SK-N-SH (cell line): ENCODE results near the gene DHRS13. TPM values are rescaled to one million over a fixed set of nuclear protein-coding genes. Genes with fewer than 3 reads are reported as not detected.

ENCODE experiments used
- CTCF ChIA-PET: fragments of 300-600, 350-600 bp; formaldehyde crosslinking; extraction: SDS; loops from one replicate; lab custom pipeline; 2021; lab: Yijun Ruan, JAX
- POLR2A ChIA-PET: fragments of 350-600 bp; sonication (Branson Sonifier 250); formaldehyde crosslinking; extraction: SDS; loops from one replicate; lab custom pipeline; 2020; ENCODE audit warnings: antibody characterized with exemption, inconsistent platforms; lab: Yijun Ruan, JAX
- DNase-seq: peaks from one replicate; pipeline ENCODE4 v3.0.0; 2012
- H2AFZ ChIP-seq: fragments of 200-600 bp; sonication (generic); 2 replicates; pipeline ENCODE4 v1.8.1; 2016; ENCODE audit warnings: antibody characterized with exemption, mild to moderate bottlenecking, low read depth
- H3F3A ChIP-seq: fragments of 200-600 bp; sonication (generic); replicated peaks from 2 replicates; pipeline ENCODE3; 2016; ENCODE audit warnings: antibody characterized with exemption, mild to moderate bottlenecking; ENCODE audit not compliant: insufficient read depth
- H3K27ac ChIP-seq, 2 experiments: fragments of 200-500 bp in 1 of 2; fragments of 200-600 bp in 1 of 2; sonication (Bioruptor generic) in 1 of 2; sonication (generic), shearing (Covaris generic) in 1 of 2; 2 replicates each; pipeline versions ENCODE4 v1.5.1 to v1.6.1; 2014 to 2016; ENCODE audit warnings: low read depth in 2 of 2, inconsistent platforms in 1 of 2, low read length in 1 of 2, mild to moderate bottlenecking in 1 of 2, mixed read lengths in 1 of 2
- H3K27me3 ChIP-seq: fragments of 200-600 bp; sonication (generic), shearing (Covaris generic); 2 replicates; pipeline ENCODE4 v1.6.1; 2016; ENCODE audit warnings: mixed run types; ENCODE audit not compliant: insufficient read depth
- H3K36me3 ChIP-seq, 2 experiments: fragments of 200-500 bp in 1 of 2; fragments of 200-600 bp in 1 of 2; sonication (Bioruptor generic) in 1 of 2; sonication (generic) in 1 of 2; replicated peaks in 1 of 2; 2 replicates each; pipeline versions ENCODE3 to v1.5.1; 2014 to 2016; ENCODE audit warnings: low read length in 1 of 2, mild to moderate bottlenecking in 1 of 2; ENCODE audit not compliant: insufficient read depth in 2 of 2, control insufficient read depth in 1 of 2
- H3K4me1 ChIP-seq, 2 experiments: fragments of 200-500 bp in 1 of 2; fragments of 200-600 bp in 1 of 2; sonication (Bioruptor generic) in 1 of 2; sonication (generic), shearing (Covaris generic) in 1 of 2; 2 replicates each; pipeline versions ENCODE4 v1.5.1 to v1.6.1; 2014 to 2016; ENCODE audit warnings: low read depth in 1 of 2, low read length in 1 of 2, mixed run types in 1 of 2; ENCODE audit not compliant: insufficient read depth in 2 of 2, control insufficient read depth in 1 of 2
- H3K4me2 ChIP-seq: fragments of 200-600 bp; sonication (generic), shearing (Covaris generic); 2 replicates; pipeline ENCODE4 v1.6.1; 2017; ENCODE audit warnings: mixed run types
- H3K4me3 ChIP-seq, 2 experiments: fragments of 200-500 bp in 1 of 2; fragments of 200-600 bp in 1 of 2; sonication (Bioruptor generic) in 1 of 2; sonication (generic), shearing (Covaris generic) in 1 of 2; 2 replicates each; pipeline versions ENCODE4 v1.5.1 to v1.8.1; 2014 to 2016; ENCODE audit warnings: low read depth in 2 of 2, inconsistent platforms in 1 of 2, low read length in 1 of 2, mild to moderate bottlenecking in 1 of 2, mixed read lengths in 1 of 2, moderate library complexity in 1 of 2
- H3K79me2 ChIP-seq: fragments of 200-600 bp; sonication (generic); 2 replicates; pipeline ENCODE4 v1.8.1; 2017; ENCODE audit warnings: mild to moderate bottlenecking; ENCODE audit not compliant: insufficient read depth
- H3K9ac ChIP-seq: fragments of 200-600 bp; sonication (generic); 2 replicates; pipeline ENCODE4 v1.6.1; 2017; ENCODE audit warnings: mixed run types
- H3K9me2 ChIP-seq: fragments of 200-600 bp; sonication (generic); 2 replicates; pipeline ENCODE4 v1.6.1; 2017; ENCODE audit warnings: mixed run types
- H3K9me3 ChIP-seq: fragments of 200-600 bp; sonication (generic); 2 replicates; pipeline ENCODE4 v1.6.1; 2017; ENCODE audit warnings: mixed run types, mild to moderate bottlenecking, moderate library complexity
- H4K20me1 ChIP-seq: fragments of 200-600 bp; sonication (generic); 2 replicates; pipeline ENCODE4 v1.6.1; 2017; ENCODE audit warnings: mild to moderate bottlenecking, mixed run types; ENCODE audit not compliant: insufficient read depth
- ELF1 ChIP-seq: IDR thresholded peaks from 2 replicates; pipeline ENCODE4 v1.4.0; 2012
- EZH2phosphoT487 ChIP-seq: fragments of 200-600 bp; sonication (generic); IDR thresholded peaks from 2 replicates; pipeline ENCODE4 v1.6.1; 2017; ENCODE audit warnings: low read depth, mixed run types, mild to moderate bottlenecking, antibody characterized with exemption, moderate library complexity, borderline replicate concordance
- FOSL2 ChIP-seq: IDR thresholded peaks from 2 replicates; pipeline ENCODE4 v1.4.0; 2012; ENCODE audit warnings: low read depth, mild to moderate bottlenecking, moderate library complexity, borderline replicate concordance
- FOXM1 ChIP-seq: IDR thresholded peaks from 2 replicates; pipeline ENCODE4 v1.4.0; 2012; ENCODE audit warnings: low read depth, mild to moderate bottlenecking
- GATA2 ChIP-seq: sonication (generic); formaldehyde crosslinking; IDR thresholded peaks from 2 replicates; pipeline ENCODE4 v1.5.0; 2020; ENCODE audit warnings: mild to moderate bottlenecking, missing genetic modification reagents
- JUND ChIP-seq: IDR thresholded peaks from 2 replicates; pipeline ENCODE4 v1.4.0; 2012
- MXI1 ChIP-seq: IDR thresholded peaks from 2 replicates; pipeline ENCODE4 v1.6.1; 2012; ENCODE audit warnings: mild to moderate bottlenecking, low read depth, low read length, improper control_type of control experiment
- NRF1 ChIP-seq: IDR thresholded peaks from 2 replicates; pipeline ENCODE4 v1.6.1; 2012; ENCODE audit warnings: low read depth, mild to moderate bottlenecking, low read length
- RCOR1 ChIP-seq: fragments of 150-350 bp; IDR thresholded peaks from 2 replicates; pipeline ENCODE4 v1.6.1; 2017; ENCODE audit warnings: antibody characterized with exemption, low read length
- RFX5 ChIP-seq: IDR thresholded peaks from 2 replicates; pipeline ENCODE4 v1.6.1; 2012; ENCODE audit warnings: mild to moderate bottlenecking, improper control_type of control experiment, low read length
- RXRA ChIP-seq: IDR thresholded peaks from 2 replicates; pipeline ENCODE4 v1.4.0; 2012; ENCODE audit warnings: low read depth, mild to moderate bottlenecking, borderline replicate concordance
- SMC3 ChIP-seq: IDR thresholded peaks from 2 replicates; pipeline ENCODE4 v1.6.1; 2012; ENCODE audit warnings: low read depth, low read length, improper control_type of control experiment
- TCF12 ChIP-seq: IDR thresholded peaks from 2 replicates; pipeline ENCODE4 v1.4.0; 2012
- WGBS: methylation state at CpG from one replicate; pipeline ENCODE4 v1.1.6; 2017; ENCODE audit warnings: low lambda C conversion rate; 5-methylcytosine and 5-hydroxymethylcytosine counted together
- polyA plus RNA-seq, 3 experiments: library from polyadenylated mRNA; depleted of rRNA; stranded (reverse); fragments of >200 nt; gene quantifications; 2 replicates each; pipeline ENCODE4 v1.2.3, GENCODE V29; 2012
- TF ChIP-seq, protein P1 (sequence below): fragments of 150-350 bp; IDR thresholded peaks from 2 replicates; pipeline ENCODE4 v1.6.1; 2016; ENCODE audit warnings: mild to moderate bottlenecking, low read depth, low read length
- TF ChIP-seq, protein P2 (sequence below): IDR thresholded peaks from 2 replicates; pipeline ENCODE4 v1.4.0; 2012; ENCODE audit warnings: low read depth
- TF ChIP-seq, protein P3 (sequence below): fragments of 200-600 bp; sonication (generic); IDR thresholded peaks from 2 replicates; pipeline ENCODE4 v1.6.1; 2017; ENCODE audit warnings: antibody characterized with exemption, mild to moderate bottlenecking, moderate library complexity
- TF ChIP-seq, protein P4 (sequence below): IDR thresholded peaks from 2 replicates; pipeline ENCODE4 v1.4.0; 2012; ENCODE audit warnings: low read depth, borderline replicate concordance
- TF ChIP-seq, protein P5 (sequence below): fragments of 150-350 bp; IDR thresholded peaks from 2 replicates; pipeline ENCODE4 v1.6.1; 2017; ENCODE audit warnings: antibody characterized with exemption, low read length, low read depth, borderline replicate concordance

DHRS13 gene
- polyA plus RNA-seq, 1 of the 3 experiments (the other 2 are of a cell fraction), result 7.4 TPM

DNA sequence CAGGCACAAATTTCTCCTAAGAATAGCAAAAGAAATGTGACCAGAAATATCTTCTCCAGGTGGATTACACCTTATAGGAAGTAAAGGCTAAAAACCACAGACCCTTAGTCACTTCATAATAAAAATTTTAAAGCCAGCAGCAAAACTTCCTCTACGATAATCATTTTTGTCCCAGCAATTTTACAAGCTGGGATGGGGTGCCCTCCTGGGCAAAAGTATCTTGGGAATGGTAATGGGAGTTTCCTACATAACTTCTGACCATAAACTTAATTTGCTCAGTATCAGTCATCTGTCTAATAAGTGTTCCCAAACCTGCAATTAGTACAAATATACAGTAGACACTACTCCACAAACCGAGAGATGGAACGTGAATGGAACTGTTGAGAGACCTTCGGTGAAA is 45.5 kb upstream of the DHRS13 start:
- Histone ChIP-seq H3K79me2 (peaks cover 73% of the 10 kb centered on the region), H3K27ac (peak overlapping the region; percentile 88 to 99), H3K4me3 (peak overlapping the region; percentile 83 to 93), H3K9me3 (no peaks in the 10 kb centered on the region), H3K9ac (peak overlapping the region; percentile 90), H3K9me2 (no peaks in the 10 kb centered on the region), H3K4me1 (peaks cover 20 to 26% of the 10 kb centered on the region in 2 experiments), H3K4me2 (peak overlapping the region; percentile 87), H4K20me1 (peaks cover 16% of the 10 kb centered on the region), H2AFZ (no peak overlapping the region), H3K36me3 (peaks cover 8 to 17% of the 10 kb centered on the region in 2 experiments), H3K27me3 (no peaks in the 10 kb centered on the region), H3F3A (peaks cover 56% of the 10 kb centered on the region)
- POLR2A ChIA-PET, result interaction anchor here (1.2 kb wide), 1 partner anchor 287 kb away, joined by 3 read pairs; the partner anchor contains the start of genes SDF2 and SUPT6H
- CTCF ChIA-PET, result interaction anchor here (0.7 to 3.3 kb wide), 8 partner anchors 25 to 221 kb away, joined by 3 to 20 read pairs (median 4); partner anchors contain the start of gene TLCD1
- 28% methylated on average over 4 of the region's 4 CpGs for WGBS
- TF ChIP-seq TCF12 (no peak), EZH2phosphoT487 (no peak), JUND (no peak), ELF1 (no peak), NRF1 (no peak), FOXM1 (no peak)
- TF ChIP-seq, protein P1, sequence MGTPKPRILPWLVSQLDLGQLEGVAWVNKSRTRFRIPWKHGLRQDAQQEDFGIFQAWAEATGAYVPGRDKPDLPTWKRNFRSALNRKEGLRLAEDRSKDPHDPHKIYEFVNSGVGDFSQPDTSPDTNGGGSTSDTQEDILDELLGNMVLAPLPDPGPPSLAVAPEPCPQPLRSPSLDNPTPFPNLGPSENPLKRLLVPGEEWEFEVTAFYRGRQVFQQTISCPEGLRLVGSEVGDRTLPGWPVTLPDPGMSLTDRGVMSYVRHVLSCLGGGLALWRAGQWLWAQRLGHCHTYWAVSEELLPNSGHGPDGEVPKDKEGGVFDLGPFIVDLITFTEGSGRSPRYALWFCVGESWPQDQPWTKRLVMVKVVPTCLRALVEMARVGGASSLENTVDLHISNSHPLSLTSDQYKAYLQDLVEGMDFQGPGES, result no peak
- TF ChIP-seq, protein P2, sequence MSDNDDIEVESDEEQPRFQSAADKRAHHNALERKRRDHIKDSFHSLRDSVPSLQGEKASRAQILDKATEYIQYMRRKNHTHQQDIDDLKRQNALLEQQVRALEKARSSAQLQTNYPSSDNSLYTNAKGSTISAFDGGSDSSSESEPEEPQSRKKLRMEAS, result no peak
- DNase-seq, result no peak

DNA sequence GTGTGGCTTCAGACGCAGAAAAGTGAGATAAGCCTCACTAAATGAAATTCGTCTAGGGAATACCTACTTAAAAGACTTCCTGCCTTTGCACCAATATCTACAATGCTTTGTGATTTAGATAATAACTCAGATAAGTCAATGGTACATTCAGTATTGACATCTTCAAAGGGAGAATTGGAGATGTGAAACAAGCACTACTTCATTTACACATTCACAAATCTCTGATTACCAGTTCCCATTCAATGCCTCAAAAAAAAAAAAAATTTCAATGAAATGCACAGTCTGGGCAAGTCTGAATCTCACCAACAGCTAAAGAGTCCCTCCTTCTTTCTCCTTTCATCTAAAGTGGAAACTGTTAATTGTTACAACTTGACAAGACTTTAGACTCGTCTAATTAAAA is 44.8 kb upstream of the DHRS13 start:
- Histone ChIP-seq H3K4me2 (peak overlapping the region; percentile 87), H3K79me2 (peaks cover 80% of the 10 kb centered on the region), H3K4me3 (peak overlapping the region in 1 of 2 experiments; percentile 83; a peak in 2 of 4 replicates), H3K4me1 (peaks cover 13 to 20% of the 10 kb centered on the region in 2 experiments; a peak in 3 of 4 replicates), H3K9me2 (no peaks in the 10 kb centered on the region), H3F3A (peaks cover 49% of the 10 kb centered on the region), H3K9me3 (no peaks in the 10 kb centered on the region), H3K27me3 (no peaks in the 10 kb centered on the region), H4K20me1 (peaks cover 16% of the 10 kb centered on the region), H3K36me3 (peaks cover 14 to 23% of the 10 kb centered on the region in 2 experiments), H2AFZ (no peak overlapping the region), H3K9ac (peak overlapping the region; percentile 90), H3K27ac (peak overlapping the region; percentile 88 to 99; a peak in 3 of 4 replicates)
- POLR2A ChIA-PET, result no interaction called here
- CTCF ChIA-PET, result interaction anchor here (0.7 to 3.3 kb wide), 4 partner anchors 35 to 221 kb away, joined by 3 to 20 read pairs (median 7); partner anchors contain the start of gene TLCD1
- TF ChIP-seq, protein P3, sequence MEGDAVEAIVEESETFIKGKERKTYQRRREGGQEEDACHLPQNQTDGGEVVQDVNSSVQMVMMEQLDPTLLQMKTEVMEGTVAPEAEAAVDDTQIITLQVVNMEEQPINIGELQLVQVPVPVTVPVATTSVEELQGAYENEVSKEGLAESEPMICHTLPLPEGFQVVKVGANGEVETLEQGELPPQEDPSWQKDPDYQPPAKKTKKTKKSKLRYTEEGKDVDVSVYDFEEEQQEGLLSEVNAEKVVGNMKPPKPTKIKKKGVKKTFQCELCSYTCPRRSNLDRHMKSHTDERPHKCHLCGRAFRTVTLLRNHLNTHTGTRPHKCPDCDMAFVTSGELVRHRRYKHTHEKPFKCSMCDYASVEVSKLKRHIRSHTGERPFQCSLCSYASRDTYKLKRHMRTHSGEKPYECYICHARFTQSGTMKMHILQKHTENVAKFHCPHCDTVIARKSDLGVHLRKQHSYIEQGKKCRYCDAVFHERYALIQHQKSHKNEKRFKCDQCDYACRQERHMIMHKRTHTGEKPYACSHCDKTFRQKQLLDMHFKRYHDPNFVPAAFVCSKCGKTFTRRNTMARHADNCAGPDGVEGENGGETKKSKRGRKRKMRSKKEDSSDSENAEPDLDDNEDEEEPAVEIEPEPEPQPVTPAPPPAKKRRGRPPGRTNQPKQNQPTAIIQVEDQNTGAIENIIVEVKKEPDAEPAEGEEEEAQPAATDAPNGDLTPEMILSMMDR, result no peak
- TF ChIP-seq, protein P1, result no peak
- no peak for TF ChIP-seq TCF12
- TF ChIP-seq MXI1, result no peak
- no peak for TF ChIP-seq NRF1
- TF ChIP-seq, protein P4, sequence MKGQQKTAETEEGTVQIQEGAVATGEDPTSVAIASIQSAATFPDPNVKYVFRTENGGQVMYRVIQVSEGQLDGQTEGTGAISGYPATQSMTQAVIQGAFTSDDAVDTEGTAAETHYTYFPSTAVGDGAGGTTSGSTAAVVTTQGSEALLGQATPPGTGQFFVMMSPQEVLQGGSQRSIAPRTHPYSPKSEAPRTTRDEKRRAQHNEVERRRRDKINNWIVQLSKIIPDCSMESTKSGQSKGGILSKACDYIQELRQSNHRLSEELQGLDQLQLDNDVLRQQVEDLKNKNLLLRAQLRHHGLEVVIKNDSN, result no peak
- no peak for TF ChIP-seq RFX5
- TF ChIP-seq GATA2 (CRISPR knock-in tag), result no peak
- TF ChIP-seq RXRA, result no peak
- TF ChIP-seq, protein P5, sequence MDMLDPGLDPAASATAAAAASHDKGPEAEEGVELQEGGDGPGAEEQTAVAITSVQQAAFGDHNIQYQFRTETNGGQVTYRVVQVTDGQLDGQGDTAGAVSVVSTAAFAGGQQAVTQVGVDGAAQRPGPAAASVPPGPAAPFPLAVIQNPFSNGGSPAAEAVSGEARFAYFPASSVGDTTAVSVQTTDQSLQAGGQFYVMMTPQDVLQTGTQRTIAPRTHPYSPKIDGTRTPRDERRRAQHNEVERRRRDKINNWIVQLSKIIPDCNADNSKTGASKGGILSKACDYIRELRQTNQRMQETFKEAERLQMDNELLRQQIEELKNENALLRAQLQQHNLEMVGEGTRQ, result no peak
- no peak for TF ChIP-seq SMC3
- TF ChIP-seq FOSL2, result no peak
- TF ChIP-seq RCOR1, result no peak
- TF ChIP-seq JUND, result no peak
- 78% methylated on average over 3 of the region's 3 CpGs for WGBS
- no peak for DNase-seq
